Trophoblast cell (in vitro differentiated cells and primary cell): Measurements from ENCODE around the gene CLPSL1. TPM values are rescaled to one million over a fixed set of nuclear protein-coding genes. Genes with fewer than 3 reads are reported as not detected.

ENCODE experiments used
- DNase-seq, 2 donors: peaks; one replicate each; pipeline ENCODE4 v3.0.0-alpha.2; 2016
- H2AFZ ChIP-seq: 2 replicates; pipeline ENCODE4 v1.6.1; 2013; ENCODE audit warnings: low read length, moderate library complexity, mild to moderate bottlenecking; ENCODE audit not compliant: insufficient read depth, poor library complexity
- H2AK5ac ChIP-seq: 2 replicates; pipeline ENCODE4 v1.6.1; 2013; ENCODE audit warnings: mild to moderate bottlenecking, low read length
- H2BK120ac ChIP-seq: 2 replicates; pipeline ENCODE4 v1.6.1; 2013; ENCODE audit warnings: low read length, mild to moderate bottlenecking, moderate library complexity; ENCODE audit not compliant: insufficient read depth, poor library complexity
- H2BK12ac ChIP-seq: 2 replicates; pipeline ENCODE4 v1.6.1; 2013; ENCODE audit warnings: mild to moderate bottlenecking, low read length, moderate library complexity
- H2BK5ac ChIP-seq: 2 replicates; pipeline ENCODE4 v1.6.1; 2013; ENCODE audit warnings: low read length, low read depth, moderate library complexity, mild to moderate bottlenecking; ENCODE audit not compliant: poor library complexity
- H3K14ac ChIP-seq: 2 replicates; pipeline ENCODE4 v1.6.1; 2013; ENCODE audit warnings: mild to moderate bottlenecking, low read length
- H3K18ac ChIP-seq: 2 replicates; pipeline ENCODE4 v1.6.1; 2013; ENCODE audit warnings: mild to moderate bottlenecking, low read length
- H3K23ac ChIP-seq: 2 replicates; pipeline ENCODE4 v1.6.1; 2013; ENCODE audit warnings: low read length
- H3K27ac ChIP-seq: 2 replicates; pipeline ENCODE4 v1.5.1; 2013; ENCODE audit warnings: low read depth, mild to moderate bottlenecking, inconsistent platforms, low read length, moderate library complexity
- H3K27me3 ChIP-seq: 2 replicates; pipeline ENCODE4 v1.6.1; 2013; ENCODE audit warnings: inconsistent platforms, mild to moderate bottlenecking, low read length, moderate library complexity; ENCODE audit not compliant: insufficient read depth
- H3K36me3 ChIP-seq, 2 experiments: 1 replicate in 1 of 2; 2 replicates in 1 of 2; pipeline ENCODE4 v1.6.1; 2013; ENCODE audit warnings: low read length in 2 of 2, mild to moderate bottlenecking in 2 of 2, moderate library complexity in 1 of 2; ENCODE audit not compliant: insufficient read depth in 2 of 2, control insufficient read depth in 1 of 2
- H3K4ac ChIP-seq: 2 replicates; pipeline ENCODE4 v1.6.1; 2013; ENCODE audit warnings: low read depth, mild to moderate bottlenecking, low read length, moderate library complexity
- H3K4me1 ChIP-seq, 2 experiments: 1 replicate in 1 of 2; 2 replicates in 1 of 2; pipeline ENCODE4 v1.6.1; 2013; ENCODE audit warnings: low read length in 2 of 2, mild to moderate bottlenecking in 2 of 2, moderate library complexity in 1 of 2; ENCODE audit not compliant: insufficient read depth in 2 of 2, control insufficient read depth in 1 of 2
- H3K4me2 ChIP-seq: 2 replicates; pipeline ENCODE4 v1.6.1; 2013; ENCODE audit warnings: inconsistent platforms, mild to moderate bottlenecking, low read length, moderate library complexity
- H3K4me3 ChIP-seq: 2 replicates; pipeline ENCODE4 v1.5.1; 2013; ENCODE audit warnings: mild to moderate bottlenecking, low read depth, low read length, inconsistent platforms
- H3K79me1 ChIP-seq: one replicate; pipeline ENCODE4 v1.6.1; 2013; ENCODE audit warnings: low read length
- H3K79me2 ChIP-seq: 2 replicates; pipeline ENCODE4 v1.6.1; 2013; ENCODE audit warnings: low read length, mild to moderate bottlenecking; ENCODE audit not compliant: control insufficient read depth, insufficient read depth, poor library complexity
- H3K9ac ChIP-seq: 2 replicates; pipeline ENCODE4 v1.6.1; 2013; ENCODE audit warnings: mild to moderate bottlenecking, low read length
- H3K9me3 ChIP-seq: 2 replicates; pipeline ENCODE4 v1.6.1; 2013; ENCODE audit warnings: low read depth, mild to moderate bottlenecking, control low read depth, inconsistent platforms, low read length; ENCODE audit not compliant: insufficient read depth
- H4K12ac ChIP-seq: 2 replicates; pipeline ENCODE4 v1.6.1; 2013; ENCODE audit warnings: low read depth, mild to moderate bottlenecking, low read length, moderate library complexity
- H4K8ac ChIP-seq: 2 replicates; pipeline ENCODE4 v1.6.1; 2013; ENCODE audit warnings: low read depth, mild to moderate bottlenecking, low read length, moderate library complexity
- H4K91ac ChIP-seq: one replicate; pipeline ENCODE4 v1.6.1; 2013; ENCODE audit warnings: low read depth, mild to moderate bottlenecking, low read length, moderate library complexity
- WGBS: extraction: QIAGEN DNeasy Blood & Tissue Kit; methylation state at CpG from one replicate; pipeline ENCODE4 v1.1.7; 2013; ENCODE audit warnings: missing lambda C conversion rate; ENCODE audit not compliant: insufficient read length, insufficient coverage; ENCODE audit errors: extremely low coverage; 5-methylcytosine and 5-hydroxymethylcytosine counted together
- polyA plus RNA-seq: library from polyadenylated mRNA; stranded (reverse); fragments of 200-250 nt; gene quantifications from 2 replicates; pipeline ENCODE4 v1.2.3, GENCODE V29; 2013

The CLPSL1 gene, protein sequence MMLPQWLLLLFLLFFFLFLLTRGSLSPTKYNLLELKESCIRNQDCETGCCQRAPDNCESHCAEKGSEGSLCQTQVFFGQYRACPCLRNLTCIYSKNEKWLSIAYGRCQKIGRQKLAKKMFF
- polyA plus RNA-seq: not detected in 2 replicates

DNA sequence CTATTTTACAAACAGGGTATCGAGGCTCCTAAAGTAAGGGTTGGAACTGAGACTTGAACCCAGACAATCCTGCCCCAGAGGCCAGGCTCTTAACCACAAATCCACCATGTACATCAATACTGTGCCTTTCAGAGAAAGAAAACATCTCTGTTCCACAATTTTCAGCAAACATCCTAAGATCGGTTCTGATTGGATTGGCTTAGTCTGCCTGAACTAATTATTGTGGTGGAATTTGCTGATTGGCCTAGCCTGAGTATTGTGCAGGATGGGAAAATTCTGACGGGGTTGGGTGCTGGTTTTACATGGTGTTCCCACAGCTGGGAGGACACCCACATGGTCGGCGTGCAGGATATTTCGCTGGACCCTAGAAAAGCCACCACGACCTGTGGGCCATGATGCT, at the start of gene CLPSL1:
TSS of gene CLPSL1 (plus strand) at position 301 of the 400 bp plus-strand sequence. CDS start at position 393, 92 bp downstream.
- no peak within 1 kb of the TSS for H3K4ac ChIP-seq
- H3K36me3 ChIP-seq: no peaks in the 10 kb centered on the region
- H3K9ac ChIP-seq: no peak within 1 kb of the TSS
- H3K79me1 ChIP-seq: no peaks in the 10 kb centered on the region
- H3K4me1 ChIP-seq: peaks cover 3 to 6% of the 10 kb centered on the region in 2 experiments
- no peak within 1 kb of the TSS for H3K23ac ChIP-seq
- H3K79me2 ChIP-seq: no peaks in the 10 kb centered on the region
- H3K4me3 ChIP-seq: no peak within 1 kb of the TSS
- H4K91ac ChIP-seq: no peak within 1 kb of the TSS
- no peak for DNase-seq
- H3K27me3 ChIP-seq: no peaks in the 10 kb centered on the region
- H3K14ac ChIP-seq: no peak within 1 kb of the TSS
- H2AFZ ChIP-seq: no peak within 1 kb of the TSS
- H3K27ac ChIP-seq: no peak within 1 kb of the TSS
- no peak within 1 kb of the TSS for H3K18ac ChIP-seq
- no peak within 1 kb of the TSS for H2BK5ac ChIP-seq
- H2AK5ac ChIP-seq: no peak within 1 kb of the TSS
- no peak within 1 kb of the TSS for H3K4me2 ChIP-seq
- no peak within 1 kb of the TSS for H4K12ac ChIP-seq
- H2BK12ac ChIP-seq: no peak within 1 kb of the TSS
- peaks cover 3% of the 10 kb centered on the region for H3K9me3 ChIP-seq
- no peak within 1 kb of the TSS for H4K8ac ChIP-seq
- no peak within 1 kb of the TSS for H2BK120ac ChIP-seq
- WGBS: no CpG with 5 or more reads among the region's 7 CpGs

DNA sequence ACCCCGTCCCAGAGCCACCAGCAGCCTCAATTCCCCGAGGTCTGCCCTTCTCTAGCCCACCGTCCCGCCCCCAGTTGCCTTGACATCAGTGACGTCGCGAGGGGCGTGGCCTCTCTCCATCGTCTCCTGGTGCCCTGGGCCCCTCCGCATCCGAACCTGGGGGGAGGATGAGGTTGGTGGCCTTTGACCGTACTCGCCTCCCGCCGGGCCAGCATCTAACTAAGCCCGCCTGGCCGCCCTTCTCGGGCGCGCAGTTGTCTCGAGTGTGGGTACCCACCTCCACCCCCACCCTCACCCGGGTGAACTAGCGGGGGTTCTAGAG, 49.4 kb upstream of the CLPSL1 start:
- peaks cover 2% of the 10 kb centered on the region for H3K9me3 ChIP-seq
- H2BK120ac ChIP-seq: no peak overlapping the region
- H3K14ac ChIP-seq: no peak overlapping the region
- H3K23ac ChIP-seq: no peak overlapping the region
- H3K79me1 ChIP-seq: peaks cover 15% of the 10 kb centered on the region
- peak overlapping the region; percentile 88 for H2AFZ ChIP-seq
- H3K4me2 ChIP-seq: peak overlapping the region; percentile 94
- no peaks in the 10 kb centered on the region for H3K27me3 ChIP-seq
- peak overlapping the region; percentile 12 for H4K91ac ChIP-seq
- H3K4ac ChIP-seq: no peak overlapping the region
- no CpG with 5 or more reads among the region's 23 CpGs for WGBS
- H3K4me1 ChIP-seq: peaks cover 13 to 14% of the 10 kb centered on the region in 2 experiments
- peaks cover 2% of the 10 kb centered on the region for H3K79me2 ChIP-seq
- H2AK5ac ChIP-seq: no peak overlapping the region
- peak overlapping the region; percentile 59 for H2BK12ac ChIP-seq
- H3K18ac ChIP-seq: peak overlapping the region; percentile 38
- peak overlapping the region; percentile 74 for H3K4me3 ChIP-seq
- peak overlapping the region; percentile 14 for H3K9ac ChIP-seq
- H2BK5ac ChIP-seq: peak overlapping the region; percentile 44
- no peaks in the 10 kb centered on the region for H3K36me3 ChIP-seq
- H4K8ac ChIP-seq: peak overlapping the region; percentile 37
- H3K27ac ChIP-seq: peak overlapping the region; percentile 55
- peak overlapping the region; percentile 19 for H4K12ac ChIP-seq
- DNase-seq: peak; percentile 35 to 59

DNA sequence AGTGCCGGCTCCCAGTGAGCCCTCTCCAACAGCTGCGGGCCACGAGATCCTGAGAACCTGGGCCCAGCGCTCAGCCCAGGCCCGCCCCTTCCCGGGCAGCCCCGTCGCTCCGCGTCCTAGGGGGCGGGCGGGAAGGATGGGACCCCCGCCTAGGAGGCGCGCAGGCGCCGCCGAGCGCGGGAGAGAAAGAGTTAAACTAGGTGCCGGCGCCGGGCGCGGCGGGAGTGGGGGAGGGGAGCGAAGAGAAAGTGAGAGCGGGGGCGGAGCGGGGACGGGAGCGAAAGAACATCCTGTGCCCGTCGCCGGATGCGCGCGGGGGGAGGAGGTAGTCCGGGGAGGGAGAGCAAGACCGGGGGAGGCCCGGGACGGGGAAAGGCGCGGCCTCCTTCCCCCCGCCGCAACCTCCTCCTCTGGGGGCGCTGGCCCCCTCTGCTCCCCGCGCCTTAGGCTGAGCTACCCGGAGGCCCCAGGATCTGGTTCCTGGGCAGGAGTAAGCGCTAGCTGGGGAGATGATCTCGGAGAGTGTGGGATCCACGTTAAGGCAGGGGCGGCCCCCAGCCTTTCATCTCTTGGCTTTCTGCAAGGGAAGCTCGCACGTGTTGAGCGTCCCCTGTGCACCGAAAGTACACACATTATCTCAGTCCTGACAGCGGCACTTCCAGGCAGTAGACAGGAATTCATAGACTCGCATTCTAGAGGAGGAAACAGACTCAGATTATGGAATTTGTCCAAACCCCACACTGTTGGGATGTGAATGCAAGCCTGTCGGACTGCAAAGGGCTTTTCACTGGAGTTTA, 48.9 kb upstream of the CLPSL1 start:
- H2BK5ac ChIP-seq: peak overlapping the region; percentile 83
- peak overlapping the region; percentile 25 for H2BK12ac ChIP-seq
- no CpG with 5 or more reads among the region's 61 CpGs for WGBS
- peak overlapping the region; percentile 19 for H4K12ac ChIP-seq
- no peak overlapping the region for H2AK5ac ChIP-seq
- peak; percentile 12 to 50 for DNase-seq
- H2AFZ ChIP-seq: peak overlapping the region; percentile 88
- no peak overlapping the region for H3K4ac ChIP-seq
- peak overlapping the region; percentile 94 for H3K4me2 ChIP-seq
- peak overlapping the region; percentile 74 for H3K4me3 ChIP-seq
- peak overlapping the region; percentile 23 for H3K14ac ChIP-seq
- peak overlapping the region; percentile 69 for H3K27ac ChIP-seq
- H3K9ac ChIP-seq: peak overlapping the region; percentile 70
- peak overlapping the region; percentile 64 for H4K91ac ChIP-seq
- H3K4me1 ChIP-seq: peaks cover 13% of the 10 kb centered on the region in 2 experiments
- peaks cover 2% of the 10 kb centered on the region for H3K9me3 ChIP-seq
- H3K23ac ChIP-seq: no peak overlapping the region
- peak overlapping the region; percentile 38 for H3K18ac ChIP-seq
- no peaks in the 10 kb centered on the region for H3K27me3 ChIP-seq
- peaks cover 2% of the 10 kb centered on the region for H3K79me2 ChIP-seq
- peak overlapping the region; percentile 67 for H4K8ac ChIP-seq
- peaks cover 15% of the 10 kb centered on the region for H3K79me1 ChIP-seq
- peak overlapping the region; percentile 67 for H2BK120ac ChIP-seq
- no peaks in the 10 kb centered on the region for H3K36me3 ChIP-seq

DNA sequence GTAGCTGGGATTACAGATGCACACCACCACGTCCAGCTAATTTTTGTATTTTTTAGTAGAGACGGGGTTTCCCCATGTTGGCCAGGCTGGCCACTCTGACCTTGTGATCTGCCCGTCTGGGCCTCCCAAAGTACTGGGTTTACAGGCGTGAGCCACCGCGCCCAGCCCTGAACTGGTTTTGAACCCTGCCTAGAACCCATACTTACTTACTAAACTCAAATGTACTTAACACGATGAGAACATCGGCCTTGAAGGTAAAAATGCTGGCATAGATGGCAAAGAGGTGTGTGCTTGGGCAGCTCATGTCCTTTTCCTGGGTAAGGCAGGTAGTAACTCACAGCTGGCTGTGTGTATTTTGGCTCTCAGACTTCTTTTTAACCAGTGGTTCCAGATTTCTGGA, 47.2 kb upstream of the CLPSL1 start:
- Histone ChIP-seq H2BK120ac (no peak overlapping the region), H2BK12ac (no peak overlapping the region), H3K4me1 (peaks cover 2% of the 10 kb centered on the region in 2 experiments), H3K9me3 (peaks cover 2% of the 10 kb centered on the region), H3K23ac (no peak overlapping the region), H3K4me2 (no peak overlapping the region), H4K8ac (no peak overlapping the region), H3K4ac (no peak overlapping the region), H3K27me3 (no peaks in the 10 kb centered on the region), H3K14ac (no peak overlapping the region), H3K36me3 (no peaks in the 10 kb centered on the region), H2AK5ac (no peak overlapping the region), H3K27ac (no peak overlapping the region), H3K79me1 (peaks cover 6% of the 10 kb centered on the region), H3K18ac (no peak overlapping the region), H3K4me3 (no peak overlapping the region), H3K79me2 (no peaks in the 10 kb centered on the region), H3K9ac (no peak overlapping the region), H2BK5ac (no peak overlapping the region), H4K12ac (no peak overlapping the region), H4K91ac (no peak overlapping the region), H2AFZ (no peak overlapping the region)
- no peak for DNase-seq
- WGBS: no CpG with 5 or more reads among the region's 8 CpGs
